Heart left ventricle (tissue), 16 donors: ENCODE measurements around the gene ANKRD40. TPM values are rescaled to one million over a fixed set of nuclear protein-coding genes. Genes with fewer than 3 reads are reported as not detected.

Experiments
- ATAC-seq, 4 donors: fragments of 200-7000 bp; cut with Tn5 transposase; one replicate each; pipeline ENCODE4 v1.9.1; 2020 to 2022; ENCODE audit warnings: moderate library complexity in 4 of 4, mild to moderate bottlenecking in 3 of 4, moderate number of reproducible peaks in 1 of 4
- DNase-seq, 5 donors: peaks; one replicate each; pipeline ENCODE4 v3.0.0-alpha.2; 2020
- H3K27ac ChIP-seq, 12 donors: fragments of 200-600 bp; sonication (generic) in 4 of 12; one replicate each; pipeline versions ENCODE4 v1.5.0 to v1.8.0; 2016 to 2022; ENCODE audit warnings: mild to moderate bottlenecking in 2 of 12
- H3K27me3 ChIP-seq, 9 donors: fragments of 200-600 bp; sonication (generic) in 2 of 9; one replicate each; pipeline versions ENCODE4 v1.5.1 to v1.8.0; 2016 to 2022; ENCODE audit warnings: mild to moderate bottlenecking in 3 of 9
- H3K36me3 ChIP-seq, 9 donors: fragments of 200-600 bp; sonication (generic) in 2 of 9; one replicate each; pipeline versions ENCODE4 v1.5.0 to v1.8.0; 2018 to 2022; ENCODE audit warnings: mild to moderate bottlenecking in 2 of 9
- H3K4me1 ChIP-seq, 12 donors: fragments of 200-600 bp; sonication (generic) in 4 of 12; one replicate each; pipeline versions ENCODE4 v1.5.0 to v1.8.0; 2016 to 2022; ENCODE audit warnings: mild to moderate bottlenecking in 3 of 12
- H3K4me3 ChIP-seq, 12 donors: fragments of 200-600 bp; sonication (generic) in 4 of 12; one replicate each; pipeline versions ENCODE4 v1.5.0 to v1.8.0; 2017 to 2022; ENCODE audit warnings: mild to moderate bottlenecking in 9 of 12, moderate library complexity in 4 of 12
- H3K9me3 ChIP-seq, 12 donors: fragments of 200-600 bp; sonication (generic) in 4 of 12; one replicate each; pipeline versions ENCODE4 v1.5.0 to v1.8.0; 2016 to 2022; ENCODE audit warnings: mild to moderate bottlenecking in 1 of 12
- POLR2A ChIP-seq, 2 donors: fragments of 450-650 bp; IDR thresholded peaks; one replicate each; pipeline ENCODE4 v1.6.1; 2017; ENCODE audit warnings: antibody characterized with exemption in 2 of 2, mild to moderate bottlenecking in 2 of 2, moderate library complexity in 2 of 2
- WGBS, 4 donors: extraction: QIAGEN DNeasy Blood & Tissue Kit in 2 of 4; methylation state at CpG; one replicate each; pipeline versions ENCODE4 v1.1.5 to v1.1.7; 2013 to 2018; 5-methylcytosine and 5-hydroxymethylcytosine counted together
- intact Hi-C, 10 donors: fragments of 100-400 bp; cut with DNase I; formaldehyde crosslinking; loops; one replicate each; pipeline versions ENCODE4 v1.11.1 to v1.14.2; 2022
- polyA plus RNA-seq, 2 donors: library from polyadenylated mRNA; stranded (reverse); fragments of 200-250 nt; gene quantifications; one replicate each; pipeline ENCODE4 v1.2.3, GENCODE V29; 2013
- total RNA-seq, 9 donors: library from RNA; depleted of rRNA in 2 of 9; stranded (reverse); fragments of >200 nt in 2 of 9; fragmentation: NEBNext Ultra II Directional in 3 of 9; extraction: Animal tissue kit (Norgen Biotek cat#: 25700) in 3 of 9; gene quantifications; one replicate each; pipeline versions ENCODE4 v1.1.0 to v1.2.4, GENCODE V29; 2016 to 2023
- TF ChIP-seq, protein P1 (sequence below), 12 donors: fragments of 200-600 bp; sonication (generic) in 4 of 12; IDR thresholded peaks; one replicate each; pipeline versions ENCODE4 v1.5.0 to v1.8.0; 2018 to 2022; ENCODE audit warnings: antibody characterized with exemption in 12 of 12, mild to moderate bottlenecking in 5 of 12
- donor health status: ischemic (EF 13 %, LVEDD 7.1; RV severe dilation, severe dysfunction).
- donor health status: healthy with polysubstance abuse.
- donor health status: DM: no; HTN: yes; CAD: no.
- donor health status: DM: no; HTN: no; CAD: no.
- donor health status: ischemic (EF 25% LVEDD 6.9; RV normal size, moderate dysfunction).
- donor health status: ischemic (EF 25% LVEDD 5.7; RV mildly dilated, moderate dysfunction).
- donor health status: healthy.
- donor health status: DM: yes; HTN: yes; CAD: no.
- donor health status: ischemic (EF 35%, LVEDD 5.7; RV mildly dilated, moderate dysfunction).
- donor health status: nonischemic (EF 11% LVEDD 7.7; RV severe dilation, severe dysfunction).
- donor health status: DM: yes; HTN: yes; CAD: no.
- donor health status: PGD.
- donor health status: ischemic (EF 29% LVEDD 5.4; RV normal size, mild dysfunction).
- donor health status: nonischemic (EF 23%, LVEDD 6.1; RV moderate dilation, normal function).

The ANKRD40 gene
- total and polyA plus RNA-seq, 11 donors: 22.2 to 55.4 (median 47.2) TPM

GRCh38 chr17:50691550-50692447 is 15.9 kb downstream of the ANKRD40 start:
- no peak for TF ChIP-seq POLR2A (IDR thresholded peaks at IDR 0.05)
- TF ChIP-seq, protein P1, sequence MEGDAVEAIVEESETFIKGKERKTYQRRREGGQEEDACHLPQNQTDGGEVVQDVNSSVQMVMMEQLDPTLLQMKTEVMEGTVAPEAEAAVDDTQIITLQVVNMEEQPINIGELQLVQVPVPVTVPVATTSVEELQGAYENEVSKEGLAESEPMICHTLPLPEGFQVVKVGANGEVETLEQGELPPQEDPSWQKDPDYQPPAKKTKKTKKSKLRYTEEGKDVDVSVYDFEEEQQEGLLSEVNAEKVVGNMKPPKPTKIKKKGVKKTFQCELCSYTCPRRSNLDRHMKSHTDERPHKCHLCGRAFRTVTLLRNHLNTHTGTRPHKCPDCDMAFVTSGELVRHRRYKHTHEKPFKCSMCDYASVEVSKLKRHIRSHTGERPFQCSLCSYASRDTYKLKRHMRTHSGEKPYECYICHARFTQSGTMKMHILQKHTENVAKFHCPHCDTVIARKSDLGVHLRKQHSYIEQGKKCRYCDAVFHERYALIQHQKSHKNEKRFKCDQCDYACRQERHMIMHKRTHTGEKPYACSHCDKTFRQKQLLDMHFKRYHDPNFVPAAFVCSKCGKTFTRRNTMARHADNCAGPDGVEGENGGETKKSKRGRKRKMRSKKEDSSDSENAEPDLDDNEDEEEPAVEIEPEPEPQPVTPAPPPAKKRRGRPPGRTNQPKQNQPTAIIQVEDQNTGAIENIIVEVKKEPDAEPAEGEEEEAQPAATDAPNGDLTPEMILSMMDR (IDR thresholded peaks at IDR 0.05): no peak
- no peak overlapping the region for H3K4me3 ChIP-seq
- ATAC-seq (no peak), DNase-seq (no peak)
- peak overlapping the region in 1 of 12 donors; percentile 57 for H3K27ac ChIP-seq
- no peaks in the 10 kb centered on the region for H3K27me3 ChIP-seq
- H3K4me1 ChIP-seq: peaks cover 0 to 34% (median 15%) of the 10 kb centered on the region in 12 donors
- H3K9me3 ChIP-seq: no peaks in the 10 kb centered on the region
- peaks cover 0 to 52% (median 47%) of the 10 kb centered on the region in 9 donors for H3K36me3 ChIP-seq
- WGBS, 4 donors: 59 to 86% (median 68%) methylated on average over 4 to 6 of the region's 6 CpGs
- intact Hi-C loops: loop anchor here in 2 of 10 donors (10.0 kb wide), 2 partner anchors 63 to 207 kb away; no protein-coding TSS in a partner anchor

DNA sequence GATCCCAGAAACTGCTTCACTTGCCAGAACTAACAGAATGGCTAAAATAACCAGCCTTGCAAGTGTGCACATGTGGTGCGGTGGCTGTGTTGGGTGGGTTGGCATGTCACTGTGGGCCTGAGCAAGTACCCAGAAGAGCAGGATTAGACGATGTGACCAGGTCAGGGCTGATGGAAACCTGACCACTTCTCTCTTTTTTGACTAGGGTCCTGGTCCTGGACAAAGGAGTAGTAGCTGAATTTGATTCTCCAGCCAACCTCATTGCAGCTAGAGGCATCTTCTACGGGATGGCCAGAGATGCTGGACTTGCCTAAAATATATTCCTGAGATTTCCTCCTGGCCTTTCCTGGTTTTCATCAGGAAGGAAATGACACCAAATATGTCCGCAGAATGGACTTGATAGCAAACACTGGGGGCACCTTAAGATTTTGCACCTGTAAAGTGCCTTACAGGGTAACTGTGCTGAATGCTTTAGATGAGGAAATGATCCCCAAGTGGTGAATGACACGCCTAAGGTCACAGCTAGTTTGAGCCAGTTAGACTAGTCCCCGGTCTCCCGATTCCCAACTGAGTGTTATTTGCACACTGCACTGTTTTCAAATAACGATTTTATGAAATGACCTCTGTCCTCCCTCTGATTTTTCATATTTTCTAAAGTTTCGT is 16.7 kb downstream of the ANKRD40 start:
- H3K27ac ChIP-seq: no peak overlapping the region
- intact Hi-C loops: loop anchor here in 2 of 10 donors (10.0 kb wide), 2 partner anchors 64 to 206 kb away; no protein-coding TSS in a partner anchor
- H3K4me1 ChIP-seq: peaks cover 0 to 34% (median 15%) of the 10 kb centered on the region in 12 donors
- H3K4me3 ChIP-seq: no peak overlapping the region
- no peaks in the 10 kb centered on the region for H3K9me3 ChIP-seq
- no peak for DNase-seq
- no peak for TF ChIP-seq POLR2A (IDR thresholded peaks at IDR 0.05)
- TF ChIP-seq, protein P1 (IDR thresholded peaks at IDR 0.05): no peak
- no peak for ATAC-seq
- peaks cover 0 to 44% (median 39%) of the 10 kb centered on the region in 9 donors for H3K36me3 ChIP-seq
- 71 to 79% (median 76%) methylated on average over 9 of the region's 9 CpGs for WGBS, 4 donors
- no peaks in the 10 kb centered on the region for H3K27me3 ChIP-seq

DNA sequence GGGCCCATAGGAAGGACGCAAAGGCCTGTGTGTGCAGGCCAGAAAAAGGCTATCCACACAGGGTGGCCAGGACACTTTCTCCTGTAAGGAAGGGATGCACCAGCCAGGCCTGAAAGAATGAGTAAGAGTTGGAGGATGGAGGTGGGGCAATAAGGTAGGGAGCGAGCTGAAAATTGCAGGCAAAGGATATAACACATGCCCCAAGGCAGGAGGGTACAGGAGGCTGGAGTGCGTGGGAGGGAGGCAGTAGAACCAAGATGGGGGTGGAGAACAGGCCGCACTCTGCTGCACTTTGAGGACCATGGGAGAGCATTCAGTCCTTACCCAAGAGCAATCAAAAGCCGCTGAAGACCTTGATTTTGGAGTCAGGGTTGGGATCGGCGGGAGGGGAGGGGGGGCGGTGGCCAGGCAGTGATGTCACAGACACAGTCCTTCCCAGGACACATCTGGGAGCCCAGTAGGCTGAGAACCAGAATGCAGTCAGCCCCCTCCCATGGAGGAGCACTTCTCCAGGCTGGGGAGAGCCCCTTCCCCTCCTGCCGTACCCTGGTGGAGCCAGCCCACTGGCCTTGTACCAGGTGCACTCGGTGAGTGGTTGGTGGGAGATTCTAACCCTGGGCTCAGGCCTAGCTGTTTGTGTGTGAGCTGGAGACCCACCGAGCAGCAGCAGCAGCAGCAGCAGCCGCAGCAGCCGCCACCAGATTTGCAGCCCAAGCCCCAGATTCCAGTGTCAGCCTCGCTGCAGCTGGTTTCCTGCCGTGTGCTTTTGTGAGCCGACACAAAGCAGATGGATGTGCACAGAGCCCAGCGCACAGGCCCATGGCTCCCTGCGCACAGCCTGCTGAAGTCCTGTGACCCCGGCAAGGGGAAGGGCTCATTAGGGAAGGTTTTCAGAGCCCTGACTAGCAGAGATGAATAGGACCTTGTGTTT is 17.5 kb downstream of the ANKRD40 start:
- TF ChIP-seq, protein P1 (IDR thresholded peaks at IDR 0.05): no peak
- no peak for TF ChIP-seq POLR2A (IDR thresholded peaks at IDR 0.05)
- H3K36me3 ChIP-seq: peaks cover 0 to 36% (median 31%) of the 10 kb centered on the region in 9 donors
- H3K4me1 ChIP-seq: peaks cover 0 to 27% (median 11%) of the 10 kb centered on the region in 12 donors
- H3K27ac ChIP-seq: no peak overlapping the region
- intact Hi-C loops: loop anchor here in 3 of 10 donors (5.0 to 10.0 kb wide), 3 partner anchors 65 to 205 kb away; partner anchors contain the start of gene SPATA20 (in 1 of the 3)
- H3K27me3 ChIP-seq: no peaks in the 10 kb centered on the region
- ATAC-seq (no peak), DNase-seq (no peak)
- no peak overlapping the region for H3K4me3 ChIP-seq
- 74 to 90% (median 78%) methylated on average over 8 to 19 of the region's 19 CpGs for WGBS, 4 donors
- no peaks in the 10 kb centered on the region for H3K9me3 ChIP-seq
